Peyer's patch (tissue), 4 donors: ENCODE data around the gene IQCH. TPM values are rescaled to one million over a fixed set of nuclear protein-coding genes. Genes with fewer than 3 reads are reported as not detected.
A peak's percentile ranks its signal among the peaks of the same experiment; 100 is the strongest.

Source experiments
- DNase-seq, 3 donors: peaks; one replicate each; pipeline ENCODE4 v3.0.0-alpha.2; 2017 to 2019
- H3K27ac ChIP-seq, 4 donors: fragments of 200-600 bp; sonication (generic); one replicate each; pipeline ENCODE4 v1.5.1; 2016 to 2019
- H3K27me3 ChIP-seq, 2 donors: fragments of 200-600 bp; sonication (generic); one replicate each; pipeline ENCODE4 v1.5.1; 2019
- H3K36me3 ChIP-seq, 3 donors: fragments of 200-600 bp; sonication (generic); one replicate each; pipeline ENCODE4 v1.5.1; 2016 to 2019
- H3K4me1 ChIP-seq, 4 donors: fragments of 200-600 bp; sonication (generic); one replicate each; pipeline ENCODE4 v1.5.1; 2016 to 2019
- H3K4me3 ChIP-seq, 4 donors: fragments of 200-600 bp; sonication (generic); 1 replicate in 3 of 4; 2 replicates in 1 of 4; pipeline ENCODE4 v1.5.1; 2016 to 2019; ENCODE audit warnings: mild to moderate bottlenecking in 1 of 4
- H3K9me3 ChIP-seq, 4 donors: fragments of 200-600 bp; sonication (generic); one replicate each; pipeline ENCODE4 v1.5.1; 2016 to 2019; ENCODE audit warnings: mild to moderate bottlenecking in 1 of 4
- CTCF ChIP-seq, 6 experiments: fragments of 450-650 bp in 4 of 6; fragments of 200-600 bp in 2 of 6; sonication (generic) in 1 of 6; IDR thresholded peaks; one replicate each; pipeline ENCODE4 v1.5.1; 2017 to 2019; ENCODE audit warnings: antibody characterized with exemption in 6 of 6, mild to moderate bottlenecking in 3 of 6, moderate library complexity in 1 of 6
- POLR2A ChIP-seq, 2 donors: fragments of 450-650 bp; IDR thresholded peaks; one replicate each; pipeline ENCODE4 v1.5.1; 2017; ENCODE audit warnings: antibody characterized with exemption in 2 of 2, mild to moderate bottlenecking in 2 of 2, moderate library complexity in 2 of 2
- total RNA-seq, 4 donors: library from RNA; depleted of rRNA; stranded (reverse); fragments of >200 nt; gene quantifications; one replicate each; pipeline ENCODE4 v1.1.0, GENCODE V29; 2016

Gene IQCH
- total RNA-seq, 4 donors from 2014 or later, result 0.53 to 1.2 (median 0.88) TPM

- Histone ChIP-seq H3K4me1 (no peaks in the 10 kb centered on the region), H3K4me3 (no peak overlapping the region), H3K27ac (no peak overlapping the region), H3K36me3 (no peaks in the 10 kb centered on the region), H3K9me3 (no peaks in the 10 kb centered on the region), H3K27me3 (no peaks in the 10 kb centered on the region)
- DNase-seq, result no peak
- no peak for TF ChIP-seq CTCF (IDR thresholded peaks at IDR 0.05)
These were observed 39.5 kb upstream of the IQCH start for GRCh38 chr15:67215102-67215501.

GRCh38 chr15:67216859-67217258, 37.7 kb upstream of the IQCH start:
- Histone ChIP-seq H3K9me3 (no peaks in the 10 kb centered on the region), H3K4me1 (no peaks in the 10 kb centered on the region), H3K27me3 (no peaks in the 10 kb centered on the region), H3K4me3 (no peak overlapping the region), H3K27ac (no peak overlapping the region), H3K36me3 (no peaks in the 10 kb centered on the region)
- DNase-seq, result no peak
- TF ChIP-seq POLR2A (IDR thresholded peaks at IDR 0.05) (no peak), CTCF (IDR thresholded peaks at IDR 0.05) (no peak)

- Histone ChIP-seq H3K27me3 (no peaks in the 10 kb centered on the region), H3K27ac (no peak overlapping the region), H3K36me3 (no peaks in the 10 kb centered on the region), H3K9me3 (no peaks in the 10 kb centered on the region), H3K4me3 (no peak overlapping the region), H3K4me1 (no peaks in the 10 kb centered on the region)
- TF ChIP-seq POLR2A (IDR thresholded peaks at IDR 0.05), result no peak
- TF ChIP-seq CTCF (IDR thresholded peaks at IDR 0.05), result no peak
- DNase-seq, result no peak
These were observed 36.2 kb upstream of the IQCH start for GRCh38 chr15:67218428-67218827.

GRCh38 chr15:67219288-67219687, 35.3 kb upstream of the IQCH start:
- Histone ChIP-seq H3K4me1 (no peaks in the 10 kb centered on the region), H3K36me3 (no peaks in the 10 kb centered on the region), H3K27ac (no peak overlapping the region), H3K4me3 (no peak overlapping the region), H3K27me3 (no peaks in the 10 kb centered on the region), H3K9me3 (no peaks in the 10 kb centered on the region)
- no peak for DNase-seq
- TF ChIP-seq CTCF (IDR thresholded peaks at IDR 0.05), result no peak
- TF ChIP-seq POLR2A (IDR thresholded peaks at IDR 0.05), result no peak

- TF ChIP-seq POLR2A (IDR thresholded peaks at IDR 0.05) (no peak), CTCF (IDR thresholded peaks at IDR 0.05) (no peak)
- H3K27ac ChIP-seq, result peak overlapping the region in 2 of 4 donors; percentile 42 to 48
These were observed 29.7 kb upstream of the IQCH start for GRCh38 chr15:67224889-67225288.

GRCh38 chr15:67225336-67225735, 29.2 kb upstream of the IQCH start:
- peaks cover 0 to 17% (median 0%) of the 10 kb centered on the region in 3 donors for H3K36me3 ChIP-seq
- H3K9me3 ChIP-seq, result no peaks in the 10 kb centered on the region
- H3K27ac ChIP-seq, result peak overlapping the region in 1 of 4 donors; percentile 48
- H3K27me3 ChIP-seq, result no peaks in the 10 kb centered on the region
- TF ChIP-seq CTCF (IDR thresholded peaks at IDR 0.05) (no peak), POLR2A (IDR thresholded peaks at IDR 0.05) (no peak)
- DNase-seq, result no peak
- no peak overlapping the region for H3K4me3 ChIP-seq
- H3K4me1 ChIP-seq, result peaks cover 0 to 5% (median 0%) of the 10 kb centered on the region in 4 donors

More at GRCh38 chr15:67224889-67225288, 29.7 kb upstream of the IQCH start:
- Histone ChIP-seq H3K27me3 (no peaks in the 10 kb centered on the region), H3K4me3 (no peak overlapping the region), H3K9me3 (no peaks in the 10 kb centered on the region), H3K36me3 (peaks cover 0 to 12% (median 0%) of the 10 kb centered on the region in 3 donors), H3K4me1 (peaks cover 0 to 5% (median 0%) of the 10 kb centered on the region in 4 donors)
- peak in 1 of 3 donors; percentile 50 for DNase-seq
